Stimulated activated CD8-positive, alpha-beta memory T cell treated with anti-CD3 and anti-CD28 coated beads, Interleukin-15, amount 100 ng/mL, for 48 hours (primary cell): ENCODE data around the gene PGAP2.
A peak's percentile ranks its signal among the peaks of the same experiment; 100 is the strongest.
"Not testable (repeated sequence)": the region's sequence is repeated elsewhere in the genome, so short reads cannot be mapped to it uniquely, and the experiment has no call there.

Source experiments
- DNase-seq, 2 donors: peaks; one replicate each; pipeline ENCODE4 v3.0.0-alpha.2; 2020; ENCODE audit warnings: low read depth in 2 of 2

Gene PGAP2

GRCh38 chr11:3854977-3855807 is 46.8 kb downstream of the PGAP2 start, which contains the start of gene STIM1:
Gene STIM1, plus strand, starts transcription at chr11:3855664. Its CDS starts 607 bp downstream, at chr11:3856271.
- DNase-seq: peak; percentile 97 to 98

GRCh38 chr11:3855808-3856491 is 47.6 kb downstream of the PGAP2 start:
- peak in 1 of 2 donors; percentile 44 for DNase-seq

- DNase-seq: no peak
Observed at GRCh38 chr11:3856856-3857553, 48.6 kb downstream of the PGAP2 start.

- DNase-seq: no peak
Observed at GRCh38 chr11:3857628-3858027, 49.3 kb downstream of the PGAP2 start.

GRCh38 chr11:3859373-3859881 is 51.1 kb downstream of the PGAP2 start:
- no peak for DNase-seq

GRCh38 chr11:3860375-3860774 is 52.0 kb downstream of the PGAP2 start:
- no peak for DNase-seq

- not testable (repeated sequence) for DNase-seq
Observed at GRCh38 chr11:3860898-3861393, 52.6 kb downstream of the PGAP2 start.

- no peak for DNase-seq
Observed at GRCh38 chr11:3861683-3862082, 53.3 kb downstream of the PGAP2 start.

GRCh38 chr11:3865388-3866193 is 57.2 kb downstream of the PGAP2 start:
- DNase-seq: no peak

GRCh38 chr11:3866206-3866605 is 57.8 kb downstream of the PGAP2 start:
- no peak for DNase-seq

- no peak for DNase-seq
Observed at GRCh38 chr11:3866836-3867208, 58.5 kb downstream of the PGAP2 start.

GRCh38 chr11:3867209-3868091 is 59.1 kb downstream of the PGAP2 start:
- DNase-seq: no peak

GRCh38 chr11:3873712-3874349 is 65.5 kb downstream of the PGAP2 start:
- DNase-seq: no peak
